Measurements from ENCODE around the gene PCDHGA12. TPM values are rescaled to one million over a fixed set of nuclear protein-coding genes. Genes with fewer than 3 reads are reported as not detected.

PCDHGA12 gene
- total RNA-seq, 1 experiment from 2014 or later = 2.1 TPM

GRCh38 chr5:141403387-141403786, 26.9 kb upstream of the PCDHGA12 start:
- TF ChIP-seq ATF2 (CRISPR knock-in tag; IDR thresholded peaks at IDR 0.05; ENCODE audit: borderline replicate concordance, low read depth) = no peak
- TF ChIP-seq ELF4 (CRISPR knock-in tag; IDR thresholded peaks at IDR 0.05; ENCODE audit: low read depth) = no peak
- no peak for TF ChIP-seq TEAD1 (CRISPR knock-in tag; IDR thresholded peaks at IDR 0.05)
- no peak for TF ChIP-seq EMX1 (CRISPR knock-in tag; IDR thresholded peaks at IDR 0.05)
- TF ChIP-seq NFE2L1 (CRISPR knock-in tag; IDR thresholded peaks at IDR 0.05) = no peak
- TF ChIP-seq GABPB1 (CRISPR knock-in tag; IDR thresholded peaks at IDR 0.05) = no peak
- TF ChIP-seq ZNF425 (CRISPR knock-in tag; conservative IDR thresholded peaks at IDR 0.05) = no peak
- TF ChIP-seq ZNF317 (CRISPR knock-in tag; IDR thresholded peaks at IDR 0.05; ENCODE audit: borderline replicate concordance, low read depth) = no peak
- TF ChIP-seq JUN (CRISPR knock-in tag; IDR thresholded peaks at IDR 0.05) = no peak
- no peak for TF ChIP-seq ZNF416 (CRISPR knock-in tag; IDR thresholded peaks at IDR 0.05)
- no peak for TF ChIP-seq NR1H2 (CRISPR knock-in tag; IDR thresholded peaks at IDR 0.05)
- no peak for TF ChIP-seq ZNF532 (CRISPR knock-in tag; IDR thresholded peaks at IDR 0.05; ENCODE audit: borderline replicate concordance)
- ChIA-PET CTCF (interaction anchor here (0.6 to 1.7 kb wide), 9 partner anchors 10 to 160 kb away, joined by 3 to 15 read pairs (median 5); partner anchors contain the start of genes PCDHGA10, PCDHGA11, PCDHGA8 and PCDHGB3), POLR2A (no interaction called here)
- Mint-ChIP-seq H3K27me3 (ENCODE audit: low read depth) (peaks cover 17% of the 10 kb centered on the region), H3K4me1 (peaks cover 3% of the 10 kb centered on the region), H3K9me3 (peaks cover 43% of the 10 kb centered on the region), H3K27ac (no peak overlapping the region), H3K36me3 (peaks cover 49% of the 10 kb centered on the region), H3K4me3 (no peak overlapping the region)
- DNase-seq (ENCODE audit: low spot score) = no peak
- no peak for ATAC-seq

- POLR2A ChIA-PET = interaction anchor here (0.6 to 1.2 kb wide), 2 partner anchors 10 to 163 kb away, joined by 3 to 6 read pairs; partner anchors contain the start of gene PCDHGB7
- Mint-ChIP-seq H3K4me1 (peaks cover 12% of the 10 kb centered on the region), H3K4me3 (peak within 1 kb of the TSS; percentile 96), H3K27ac (peak within 1 kb of the TSS; percentile 45; the same call in 1 of the 2 replicates), H3K27me3 (ENCODE audit: low read depth) (peaks cover 19% of the 10 kb centered on the region), H3K9me3 (peaks cover 18% of the 10 kb centered on the region), H3K36me3 (peaks cover 26% of the 10 kb centered on the region)
- DNase-seq (ENCODE audit: low spot score) = peak; percentile 86
- ATAC-seq = peak; percentile 92
- TF ChIP-seq CTCF (IDR thresholded peaks at IDR 0.05) = peak; percentile 64
- TF ChIP-seq HMGXB4 (CRISPR knock-in tag; IDR thresholded peaks at IDR 0.05) = peak; percentile 94
- CTCF ChIA-PET = interaction anchor here (0.6 to 2.9 kb wide), 62 partner anchors 8 to 314 kb away, joined by 3 to 31 read pairs (median 6); partner anchors contain the start of genes DIAPH1, HDAC3, PCDHB11 and PCDHB12
These were observed 22.4 kb upstream of the PCDHGA12 start, which contains the start of gene PCDHGB6 for GRCh38 chr5:141407790-141408505. TSS of gene PCDHGB6 (plus strand) at chr5:141408021. CDS start at chr5:141408203, 182 bp downstream.

Measured in WTC11 (cell line).